Gastroesophageal sphincter (tissue), 3 donors: ENCODE data around the gene BAIAP2L1.

Experiments
- CTCF ChIP-seq, 4 experiments: fragments of 200-600 bp in 2 of 4; fragments of 450-650 bp in 2 of 4; sonication (generic) in 1 of 4; IDR thresholded peaks; one replicate each; pipeline ENCODE4 v1.5.1; 2017 to 2019; ENCODE audit warnings: antibody characterized with exemption in 4 of 4, mild to moderate bottlenecking in 2 of 4, moderate library complexity in 2 of 4
- EP300 ChIP-seq: sonication (generic); formaldehyde crosslinking; IDR thresholded peaks from one replicate; pipeline ENCODE4 v1.6.1; 2017; ENCODE audit warnings: antibody characterized with exemption, mild to moderate bottlenecking
- POLR2A ChIP-seq, 2 donors: fragments of 450-650 bp; IDR thresholded peaks; one replicate each; pipeline ENCODE4 v1.6.1; 2017; ENCODE audit warnings: antibody characterized with exemption in 2 of 2, mild to moderate bottlenecking in 2 of 2, moderate library complexity in 1 of 2
- POLR2AphosphoS5 ChIP-seq: sonication (generic); formaldehyde crosslinking; IDR thresholded peaks from one replicate; pipeline ENCODE4 v1.6.1; 2017; ENCODE audit warnings: antibody characterized with exemption

DNA sequence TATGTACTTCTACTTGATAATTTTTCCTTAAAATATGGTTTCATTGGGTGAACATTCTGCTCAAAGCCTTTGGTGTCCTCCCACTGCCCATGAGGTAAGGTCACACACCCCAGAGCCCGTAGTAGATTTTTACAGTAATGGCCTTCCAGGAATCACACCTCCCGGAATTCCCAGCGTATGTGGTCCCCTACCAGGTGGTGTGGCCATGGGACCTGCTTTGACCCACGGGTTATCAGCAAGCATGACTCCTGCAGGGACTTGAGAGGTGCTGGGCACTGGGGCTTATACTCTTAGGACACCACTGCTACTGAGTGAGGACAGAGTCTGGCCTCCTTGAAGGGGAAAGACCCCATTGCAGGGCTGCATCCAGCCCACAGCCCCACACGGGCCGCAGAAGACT is 42.2 kb downstream of the BAIAP2L1 start:
- TF ChIP-seq POLR2AphosphoS5 (no peak), POLR2A (IDR thresholded peaks at IDR 0.05) (no peak), CTCF (IDR thresholded peaks at IDR 0.05) (no peak), EP300 (no peak)
